ENCODE measurements around the gene GPR89A.
"Not testable (repeated sequence)": the region's sequence is repeated elsewhere in the genome, so short reads cannot be mapped to it uniquely, and the experiment has no call there.

Gene GPR89A

GRCh38 chr1:145708063-145708462, 100.3 kb downstream of the GPR89A start:
- Histone ChIP-seq H3K4me3 (ENCODE audit: low read length) (no peak overlapping the region), H3K9me3 (ENCODE audit: control insufficient read depth, low read length) (no peaks in the 10 kb centered on the region), H3K27me3 (ENCODE audit: control insufficient read depth, insufficient read depth, low read length) (no peaks in the 10 kb centered on the region), H3K9ac (ENCODE audit: low read length) (no peak overlapping the region), H3K36me3 (ENCODE audit: control insufficient read depth, insufficient read depth, low read length) (no peaks in the 10 kb centered on the region), H3K4me1 (ENCODE audit: control insufficient read depth, insufficient read depth, low read length) (peaks cover 15% of the 10 kb centered on the region)

- H3K27me3 ChIP-seq (ENCODE audit: control insufficient read depth, insufficient read depth, low read length) = no peaks in the 10 kb centered on the region
- H3K4me3 ChIP-seq (ENCODE audit: low read length) = no peak overlapping the region
- no peak overlapping the region for H3K9ac ChIP-seq (ENCODE audit: low read length)
- H3K9me3 ChIP-seq (ENCODE audit: control insufficient read depth, low read length) = no peaks in the 10 kb centered on the region
- H3K4me1 ChIP-seq (ENCODE audit: control insufficient read depth, insufficient read depth, low read length) = peaks cover 15% of the 10 kb centered on the region
- no peaks in the 10 kb centered on the region for H3K36me3 ChIP-seq (ENCODE audit: control insufficient read depth, insufficient read depth, low read length)
These were observed 102.7 kb downstream of the GPR89A start for GRCh38 chr1:145710291-145711027.

DNA sequence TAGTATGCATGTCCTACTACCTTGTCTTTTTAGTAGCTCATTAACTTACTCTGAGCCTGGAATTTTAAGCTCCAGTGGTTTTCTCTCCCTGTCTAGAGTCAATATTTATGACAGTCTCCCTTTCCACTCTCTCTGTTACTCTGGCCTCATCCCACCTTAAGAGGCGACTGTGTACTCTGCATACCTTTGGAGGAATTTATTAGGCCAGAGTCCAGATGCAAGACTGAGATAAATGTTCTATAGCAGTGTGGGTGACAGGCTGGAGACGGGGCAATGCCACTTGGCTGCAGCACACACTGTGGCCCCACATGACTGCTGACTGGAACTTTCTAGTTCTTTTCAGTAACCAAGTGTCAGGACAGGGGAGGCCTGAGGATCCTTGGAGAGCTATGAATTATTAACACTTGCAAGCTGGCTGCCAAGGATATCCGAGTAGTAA, 103.4 kb downstream of the GPR89A start:
- H3K4me1 ChIP-seq (ENCODE audit: control insufficient read depth, insufficient read depth, low read length) = peaks cover 15% of the 10 kb centered on the region
- no peaks in the 10 kb centered on the region for H3K27me3 ChIP-seq (ENCODE audit: control insufficient read depth, insufficient read depth, low read length)
- H3K9ac ChIP-seq (ENCODE audit: low read length) = no peak overlapping the region
- H3K4me3 ChIP-seq (ENCODE audit: low read length) = no peak overlapping the region
- H3K36me3 ChIP-seq (ENCODE audit: control insufficient read depth, insufficient read depth, low read length) = no peaks in the 10 kb centered on the region
- H3K9me3 ChIP-seq (ENCODE audit: control insufficient read depth, low read length) = no peaks in the 10 kb centered on the region

DNA sequence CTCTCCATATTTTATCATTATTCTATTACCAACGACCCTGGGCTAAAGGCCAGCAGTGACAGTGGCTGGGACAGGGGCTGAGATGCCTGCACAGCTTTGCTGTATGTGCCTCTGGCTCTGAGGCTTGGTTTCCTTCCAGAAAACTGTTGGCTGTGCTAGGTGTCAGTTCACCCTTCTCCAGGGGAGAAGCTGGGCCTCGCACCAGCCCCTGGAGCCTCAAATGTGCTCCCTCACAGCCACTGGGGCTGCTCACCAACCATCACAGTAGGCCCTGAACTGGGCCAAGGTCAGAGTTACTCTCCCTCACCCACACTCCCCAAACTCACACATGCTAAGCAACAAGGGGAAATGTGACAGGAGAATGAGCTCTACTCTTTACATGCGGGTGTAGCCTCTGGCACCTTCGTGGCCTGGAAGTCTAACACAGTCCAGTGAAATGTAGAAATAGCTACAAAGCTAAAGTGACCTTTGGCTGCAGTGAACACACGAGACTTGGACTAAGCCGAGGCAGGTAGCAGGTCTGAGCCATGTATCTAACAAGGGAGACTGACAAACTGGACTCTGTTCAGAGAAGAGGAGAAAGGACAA, 106.8 kb downstream of the GPR89A start:
- Histone ChIP-seq H3K9ac (ENCODE audit: low read length) (no peak overlapping the region), H3K9me3 (ENCODE audit: control insufficient read depth, low read length) (no peaks in the 10 kb centered on the region), H3K36me3 (ENCODE audit: control insufficient read depth, insufficient read depth, low read length) (no peaks in the 10 kb centered on the region), H3K27me3 (ENCODE audit: control insufficient read depth, insufficient read depth, low read length) (peaks cover 4% of the 10 kb centered on the region), H3K4me3 (ENCODE audit: low read length) (no peak overlapping the region), H3K4me1 (ENCODE audit: control insufficient read depth, insufficient read depth, low read length) (peaks cover 8% of the 10 kb centered on the region)

- Histone ChIP-seq H3K4me1 (ENCODE audit: control insufficient read depth, insufficient read depth, low read length) (no peaks in the 10 kb centered on the region), H3K36me3 (ENCODE audit: control insufficient read depth, insufficient read depth, low read length) (no peaks in the 10 kb centered on the region)
These were observed 109.0 kb downstream of the GPR89A start for GRCh38 chr1:145716641-145717345.

DNA sequence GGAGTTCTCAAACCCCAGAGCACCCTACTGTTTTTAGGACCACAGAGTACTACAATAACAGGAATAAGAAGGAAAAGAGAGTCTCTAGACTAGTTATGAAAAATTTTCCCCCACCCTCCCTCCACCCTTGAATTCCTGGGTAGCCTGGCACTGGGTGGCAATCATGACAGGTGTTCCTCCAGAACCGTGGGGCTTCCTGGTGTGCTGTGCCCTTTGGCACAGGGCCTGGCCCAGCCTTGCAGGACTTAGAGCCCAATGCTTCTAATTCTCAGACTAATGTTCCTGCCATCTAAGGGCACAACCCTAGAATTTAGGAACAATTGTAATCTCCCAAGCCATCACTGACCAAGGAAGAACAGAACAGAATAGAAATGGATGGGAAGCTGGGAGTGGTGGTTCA, 110.0 kb downstream of the GPR89A start:
- Histone ChIP-seq H3K9me3 (ENCODE audit: control insufficient read depth, low read length) (no peaks in the 10 kb centered on the region), H3K4me1 (ENCODE audit: control insufficient read depth, insufficient read depth, low read length) (no peaks in the 10 kb centered on the region), H3K9ac (ENCODE audit: low read length) (no peak overlapping the region)

More at GRCh38 chr1:145716641-145717345, 109.0 kb downstream of the GPR89A start:
- Histone ChIP-seq H3K27me3 (ENCODE audit: control insufficient read depth, insufficient read depth, low read length) (peaks cover 19% of the 10 kb centered on the region), H3K9ac (ENCODE audit: low read length) (no peak overlapping the region), H3K9me3 (ENCODE audit: control insufficient read depth, low read length) (no peaks in the 10 kb centered on the region), H3K4me3 (ENCODE audit: low read length) (no peak overlapping the region)

DNA sequence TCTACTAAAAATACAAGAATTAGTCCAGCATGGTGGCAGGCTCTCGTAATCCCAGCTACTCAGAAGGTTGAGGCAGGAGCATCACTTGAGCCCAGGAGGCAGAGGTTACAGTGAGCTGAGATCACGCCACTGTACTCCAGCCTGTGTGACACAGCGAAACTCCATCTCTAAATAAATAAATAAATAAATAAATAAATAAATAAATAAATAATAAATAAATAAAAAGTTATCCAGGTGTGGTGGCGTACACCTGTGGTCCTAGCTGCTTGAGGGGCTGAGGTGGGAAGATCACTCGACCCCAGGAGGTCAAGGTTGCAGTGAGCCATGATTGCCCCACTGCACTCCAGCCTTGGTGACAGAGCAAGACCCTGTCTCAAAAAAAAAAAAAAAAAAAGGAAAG, 110.7 kb downstream of the GPR89A start:
- H3K36me3 ChIP-seq (ENCODE audit: control insufficient read depth, insufficient read depth, low read length); H3K4me1 ChIP-seq (ENCODE audit: control insufficient read depth, insufficient read depth, low read length); H3K9ac ChIP-seq (ENCODE audit: low read length); H3K9me3 ChIP-seq (ENCODE audit: control insufficient read depth, low read length); H3K4me3 ChIP-seq (ENCODE audit: low read length): not testable (repeated sequence)
- H3K27me3 ChIP-seq (ENCODE audit: control insufficient read depth, insufficient read depth, low read length) = peaks cover 20% of the 10 kb centered on the region

More for the DNA sequence above, 110.0 kb downstream of the GPR89A start:
- Histone ChIP-seq H3K4me3 (ENCODE audit: low read length) (no peak overlapping the region), H3K36me3 (ENCODE audit: control insufficient read depth, insufficient read depth, low read length) (no peaks in the 10 kb centered on the region), H3K27me3 (ENCODE audit: control insufficient read depth, insufficient read depth, low read length) (peaks cover 20% of the 10 kb centered on the region)

DNA sequence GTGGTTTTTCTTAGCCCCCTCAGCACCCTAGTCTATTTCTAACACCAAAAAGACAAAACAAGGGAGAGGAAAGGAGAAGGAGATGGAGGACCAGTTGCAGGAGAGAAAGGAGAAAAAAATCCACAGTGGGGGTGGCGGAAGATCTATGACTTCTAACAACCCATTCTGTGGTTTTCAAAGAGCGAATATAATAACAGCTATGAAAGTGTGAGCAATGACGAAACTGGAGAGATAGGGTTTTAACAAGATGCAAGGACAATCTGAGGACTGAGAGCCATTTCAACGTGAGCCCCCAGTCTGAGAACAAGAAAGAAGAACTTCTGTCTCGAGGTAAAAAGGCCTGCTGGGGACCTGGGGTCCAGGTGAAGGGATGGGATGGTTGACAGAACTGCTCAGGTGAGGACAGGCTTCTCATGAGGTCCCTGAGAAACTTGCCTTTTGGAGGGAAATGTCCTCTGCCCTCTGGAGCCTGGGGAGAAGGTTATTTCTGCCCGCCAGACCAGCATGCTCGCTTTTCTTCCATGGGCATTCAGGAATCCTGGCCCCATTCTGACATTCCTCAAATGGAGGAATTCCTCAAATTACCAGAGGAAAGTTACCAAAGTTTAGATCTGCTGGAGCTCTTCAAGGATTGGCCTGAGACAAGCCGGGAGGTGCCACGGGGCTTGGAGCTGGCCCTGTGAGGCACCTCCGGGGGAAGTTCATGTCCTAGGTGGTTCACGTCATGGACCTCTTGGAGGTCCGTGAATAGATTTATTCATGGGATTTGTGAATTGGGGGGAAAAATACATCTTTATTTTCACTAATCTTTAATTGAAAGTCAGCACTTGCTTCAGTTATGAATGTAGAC, 111.7 kb downstream of the GPR89A start, which contains the start of gene CD160:
Gene CD160 (plus strand): TSS at position 270 of the 850 bp plus-strand sequence. CDS start 8,829 bp downstream, outside the sequence.
- Histone ChIP-seq H3K4me3 (ENCODE audit: low read length) (no peak within 1 kb of the TSS), H3K4me1 (ENCODE audit: control insufficient read depth, insufficient read depth, low read length) (no peaks in the 10 kb centered on the region), H3K36me3 (ENCODE audit: control insufficient read depth, insufficient read depth, low read length) (no peaks in the 10 kb centered on the region), H3K9me3 (ENCODE audit: control insufficient read depth, low read length) (no peaks in the 10 kb centered on the region), H3K9ac (ENCODE audit: low read length) (no peak within 1 kb of the TSS), H3K27me3 (ENCODE audit: control insufficient read depth, insufficient read depth, low read length) (peaks cover 20% of the 10 kb centered on the region)

Measured in mucosa of stomach (tissue), 1 donor.